A673 (cell line): ENCODE measurements around the gene SIRPA. TPM values are rescaled to one million over a fixed set of nuclear protein-coding genes. Genes with fewer than 3 reads are reported as not detected.

Source experiments
- BruUV-seq: library from RNA; stranded (reverse); fragments of 400-500 nt; replicated peaks from 2 replicates; lab custom pipeline; 2021; lab: Mats Ljungman, UMichigan
- CTCF ChIA-PET: fragments of 300-600 bp; sonication (Branson Sonifier 250); formaldehyde crosslinking; loops from one replicate; lab custom pipeline; 2022; ENCODE audit warnings: antibody characterized with exemption; lab: Charles Lee
- POLR2A ChIA-PET: fragments of 300-600 bp; sonication (Branson Sonifier 250); formaldehyde crosslinking; loops from one replicate; lab custom pipeline; 2022; ENCODE audit warnings: antibody characterized with exemption; ENCODE audit not compliant: low non-redundant PET; lab: Charles Lee
- DNase-seq: peaks from one replicate; pipeline ENCODE4 v3.0.0-alpha.2; 2015; ENCODE audit warnings: low spot score
- H3K27ac ChIP-seq: fragments of 200-600 bp; sonication (generic); 2 replicates; pipeline ENCODE4 v1.5.1; 2016; ENCODE audit warnings: mixed run types, low read depth, mild to moderate bottlenecking, mixed read lengths, antibody characterized with exemption, low read length; ENCODE audit not compliant: poor library complexity, severe bottlenecking
- H3K27me3 ChIP-seq: fragments of 200-600 bp; sonication (generic); replicated peaks from 2 replicates; pipeline ENCODE4 v1.6.1; 2017; ENCODE audit warnings: mixed run types, low read depth, mild to moderate bottlenecking, mixed read lengths, antibody characterized with exemption, low read length; ENCODE audit not compliant: insufficient read depth, poor library complexity
- H3K36me3 ChIP-seq: fragments of 200-600 bp; sonication (generic); 2 replicates; pipeline ENCODE4 v1.6.1; 2016; ENCODE audit warnings: mixed run types, mild to moderate bottlenecking, mixed read lengths, antibody characterized with exemption, low read length; ENCODE audit not compliant: insufficient read depth, poor library complexity, severe bottlenecking
- H3K4me1 ChIP-seq: fragments of 200-600 bp; sonication (generic); 2 replicates; pipeline ENCODE4 v1.6.1; 2017; ENCODE audit warnings: mixed run types, mild to moderate bottlenecking, mixed read lengths, antibody characterized with exemption, low read length; ENCODE audit not compliant: insufficient read depth, poor library complexity, severe bottlenecking
- H3K4me3 ChIP-seq: fragments of 200-600 bp; sonication (generic); 2 replicates; pipeline ENCODE4 v1.5.1; 2016; ENCODE audit warnings: low read depth, mixed run types, mild to moderate bottlenecking, mixed read lengths, low read length; ENCODE audit not compliant: poor library complexity, severe bottlenecking
- H3K9me3 ChIP-seq: fragments of 200-600 bp; sonication (generic); 2 replicates; pipeline ENCODE4 v1.6.1; 2016; ENCODE audit warnings: mixed run types, low read depth, mild to moderate bottlenecking, mixed read lengths, antibody characterized with exemption, low read length; ENCODE audit not compliant: poor library complexity, severe bottlenecking
- CTCF ChIP-seq: fragments of 300-800, 200-600 bp; sonication (generic); conservative IDR thresholded peaks from 2 replicates; pipeline ENCODE4 v1.5.1; 2017; ENCODE audit warnings: low read depth, mild to moderate bottlenecking, antibody characterized with exemption, low read length, moderate library complexity, mixed read lengths
- EZH2 ChIP-seq: fragments of 200-600 bp; sonication (generic); IDR thresholded peaks from 2 replicates; pipeline ENCODE4 v1.6.1; 2017; ENCODE audit warnings: borderline replicate concordance, low read depth, mild to moderate bottlenecking, mixed read lengths, antibody characterized with exemption, low read length; ENCODE audit not compliant: poor library complexity, severe bottlenecking
- intact Hi-C: fragments of 100-400 bp; cut with micrococcal nuclease; formaldehyde crosslinking; loops from one replicate; pipeline ENCODE4 v1.10.0; 2022; ENCODE audit not compliant: unreplicated experiment
- total RNA-seq: library from RNA; stranded (reverse); gene quantifications from 2 replicates; pipeline ENCODE4 v1.2.3, GENCODE V29; 2021

The SIRPA gene
- total RNA-seq, 1 experiment from 2014 or later: 81.0 TPM

GRCh38 chr20:1982686-1983085 lies 87.5 kb downstream of the SIRPA start:
- ChIA-PET CTCF (no interaction called here), POLR2A (no interaction called here)
- no peak for TF ChIP-seq CTCF
- no peak for TF ChIP-seq EZH2
- H3K4me3 ChIP-seq: no peak overlapping the region
- intact Hi-C loops: no loop called here
- H3K36me3 ChIP-seq: no peaks in the 10 kb centered on the region
- no TSS peak for BruUV-seq
- H3K9me3 ChIP-seq: no peaks in the 10 kb centered on the region
- no peaks in the 10 kb centered on the region for H3K4me1 ChIP-seq
- DNase-seq: no peak
- peaks cover 7% of the 10 kb centered on the region for H3K27me3 ChIP-seq
- H3K27ac ChIP-seq: no peak overlapping the region

GRCh38 chr20:1983301-1983700 lies 88.1 kb downstream of the SIRPA start:
- Histone ChIP-seq H3K9me3 (no peaks in the 10 kb centered on the region), H3K36me3 (no peaks in the 10 kb centered on the region), H3K27ac (no peak overlapping the region), H3K27me3 (peaks cover 8% of the 10 kb centered on the region), H3K4me1 (no peaks in the 10 kb centered on the region), H3K4me3 (no peak overlapping the region)
- CTCF ChIA-PET: no interaction called here
- BruUV-seq: no TSS peak
- DNase-seq: no peak
- TF ChIP-seq EZH2: no peak
- no peak for TF ChIP-seq CTCF
- intact Hi-C loops: no loop called here
- POLR2A ChIA-PET: no interaction called here

- BruUV-seq: no TSS peak
- Histone ChIP-seq H3K36me3 (no peaks in the 10 kb centered on the region), H3K4me1 (no peaks in the 10 kb centered on the region), H3K27me3 (peaks cover 20% of the 10 kb centered on the region), H3K4me3 (no peak overlapping the region), H3K9me3 (no peaks in the 10 kb centered on the region), H3K27ac (no peak overlapping the region)
- ChIA-PET CTCF (no interaction called here), POLR2A (no interaction called here)
- intact Hi-C loops: no loop called here
- TF ChIP-seq CTCF (no peak), EZH2 (no peak)
- DNase-seq: no peak
These were observed 92.6 kb downstream of the SIRPA start for GRCh38 chr20:1987826-1988225.

Other genes starting within 250 kb of the SIRPA start
- gene SIRPG, start 237.6 kb upstream of the SIRPA start, total RNA-seq: not detected in 2 replicates
- gene PDYN, start 98.7 kb downstream of the SIRPA start, total RNA-seq: not detected in 2 replicates
- gene STK35, start 206.4 kb downstream of the SIRPA start, total RNA-seq: 38.2 and 38.8 TPM in 2 replicates